T-helper 1 cell treated with Interleukin-12 subunit alpha and Interleukin-12 subunit beta and Interleukin-4 antibody, amounts not matched to agents 30 μg/mL and 1 μg/mL, for 36 hours (primary cell): ENCODE results near the gene MICALL1.
"Not testable (repeated sequence)": the region's sequence is repeated elsewhere in the genome, so short reads cannot be mapped to it uniquely, and the experiment has no call there.

ENCODE experiments used
- H3K27ac Mint-ChIP-seq: one replicate; pipeline ENCODE4 v1.8.0; 2021; ENCODE audit warnings: mild to moderate bottlenecking, mixed read lengths
- H3K27me3 Mint-ChIP-seq: one replicate; pipeline ENCODE4 v1.8.0; 2021; ENCODE audit warnings: low read depth, mixed read lengths
- H3K36me3 Mint-ChIP-seq: one replicate; pipeline ENCODE4 v1.8.0; 2021; ENCODE audit warnings: low read depth, mixed read lengths
- H3K4me1 Mint-ChIP-seq: one replicate; pipeline ENCODE4 v1.8.0; 2021; ENCODE audit warnings: low read depth, mixed read lengths
- H3K4me3 Mint-ChIP-seq: one replicate; pipeline ENCODE4 v1.8.0; 2021; ENCODE audit warnings: mild to moderate bottlenecking, moderate library complexity, mixed read lengths
- H3K9me3 Mint-ChIP-seq: one replicate; pipeline ENCODE4 v1.8.0; 2021; ENCODE audit warnings: mixed read lengths

The MICALL1 gene

GRCh38 chr22:37930270-37930951, 24.3 kb downstream of the MICALL1 start:
- Mint-ChIP-seq H3K27me3 (no peaks in the 10 kb centered on the region), H3K36me3 (peaks cover 21% of the 10 kb centered on the region)

DNA sequence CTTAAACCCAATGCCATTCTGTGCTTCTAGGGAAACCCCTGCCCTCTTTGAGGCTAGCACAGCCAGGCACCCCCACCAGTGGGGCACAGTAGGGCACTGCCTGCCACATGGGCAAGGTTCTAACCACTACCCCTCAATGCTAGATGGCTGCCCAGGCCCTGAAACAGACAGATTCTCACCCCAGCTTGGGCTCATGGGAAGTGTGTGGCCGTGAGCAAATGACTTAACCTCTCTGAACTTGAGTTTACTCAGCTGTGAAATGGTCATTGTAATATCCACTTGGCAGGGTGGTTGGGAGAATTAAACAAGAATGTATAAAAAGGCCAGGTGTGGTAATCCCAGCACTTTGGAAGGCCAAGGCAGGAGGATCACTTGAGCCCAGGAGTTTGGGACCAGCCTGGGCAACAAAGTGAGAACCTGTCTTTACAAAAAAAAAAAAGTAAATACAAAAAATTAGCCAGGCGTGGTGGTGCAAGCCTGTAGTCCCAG, 24.9 kb downstream of the MICALL1 start:
- H3K4me1 Mint-ChIP-seq: peaks cover 11% of the 10 kb centered on the region
- H3K9me3 Mint-ChIP-seq: no peaks in the 10 kb centered on the region
- H3K27me3 Mint-ChIP-seq: no peaks in the 10 kb centered on the region
- no peak overlapping the region for H3K27ac Mint-ChIP-seq
- peaks cover 21% of the 10 kb centered on the region for H3K36me3 Mint-ChIP-seq
- H3K4me3 Mint-ChIP-seq: no peak overlapping the region

More at GRCh38 chr22:37930270-37930951, 24.3 kb downstream of the MICALL1 start:
- Mint-ChIP-seq H3K4me1 (peaks cover 11% of the 10 kb centered on the region), H3K4me3 (no peak overlapping the region), H3K9me3 (no peaks in the 10 kb centered on the region), H3K27ac (no peak overlapping the region)

- Mint-ChIP-seq H3K27ac (no peak overlapping the region), H3K27me3 (no peaks in the 10 kb centered on the region), H3K4me1 (peaks cover 11% of the 10 kb centered on the region), H3K36me3 (peaks cover 21% of the 10 kb centered on the region), H3K4me3 (no peak overlapping the region), H3K9me3 (no peaks in the 10 kb centered on the region)
Measured at GRCh38 chr22:37931893-37932389, 25.8 kb downstream of the MICALL1 start.

GRCh38 chr22:37932401-37932800, 26.3 kb downstream of the MICALL1 start:
- Mint-ChIP-seq H3K36me3 (peaks cover 21% of the 10 kb centered on the region), H3K4me1 (peaks cover 11% of the 10 kb centered on the region), H3K9me3 (no peaks in the 10 kb centered on the region), H3K27me3 (no peaks in the 10 kb centered on the region), H3K4me3 (no peak overlapping the region), H3K27ac (no peak overlapping the region)

GRCh38 chr22:37932821-37933578, 26.9 kb downstream of the MICALL1 start:
- peaks cover 24% of the 10 kb centered on the region for H3K36me3 Mint-ChIP-seq
- no peaks in the 10 kb centered on the region for H3K27me3 Mint-ChIP-seq
- no peak overlapping the region for H3K27ac Mint-ChIP-seq
- H3K4me1 Mint-ChIP-seq: peaks cover 11% of the 10 kb centered on the region
- H3K9me3 Mint-ChIP-seq: no peaks in the 10 kb centered on the region
- H3K4me3 Mint-ChIP-seq: no peak overlapping the region

DNA sequence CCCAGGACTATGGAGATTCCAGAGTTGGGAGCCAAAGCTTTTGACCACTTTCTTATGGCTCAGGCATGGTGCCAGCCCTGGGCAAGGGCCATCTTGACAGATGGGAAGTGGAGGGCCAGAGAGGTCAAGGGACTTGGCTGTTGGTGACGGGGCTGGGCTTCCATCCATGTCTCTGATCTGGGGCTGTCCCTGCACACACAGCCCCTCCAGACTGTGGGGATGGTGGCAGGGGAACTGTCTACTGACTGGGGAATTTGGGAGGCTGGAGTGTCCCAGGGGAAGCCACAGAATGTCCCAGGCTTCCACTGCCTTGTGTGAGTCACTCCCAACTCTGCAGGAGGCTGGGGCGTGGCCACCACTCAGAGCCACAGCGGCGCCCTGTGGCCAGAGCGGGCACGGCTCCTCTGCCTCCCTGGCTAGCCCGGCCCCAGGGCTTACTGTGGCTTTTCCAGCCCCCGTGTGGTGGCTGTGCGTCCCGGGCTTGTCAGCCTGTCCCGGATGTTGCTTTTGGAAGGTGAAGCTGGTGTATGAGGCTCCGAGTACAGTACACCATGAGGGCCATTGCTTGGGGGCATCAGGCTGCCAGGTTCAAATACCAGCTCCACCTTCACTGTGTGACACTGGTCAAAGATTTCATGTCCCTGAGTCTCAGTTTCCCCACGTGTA, 27.7 kb downstream of the MICALL1 start:
- peaks cover 11% of the 10 kb centered on the region for H3K4me1 Mint-ChIP-seq
- H3K9me3 Mint-ChIP-seq: no peaks in the 10 kb centered on the region
- H3K36me3 Mint-ChIP-seq: peaks cover 17% of the 10 kb centered on the region
- H3K4me3 Mint-ChIP-seq: no peak overlapping the region
- H3K27me3 Mint-ChIP-seq: no peaks in the 10 kb centered on the region
- no peak overlapping the region for H3K27ac Mint-ChIP-seq

DNA sequence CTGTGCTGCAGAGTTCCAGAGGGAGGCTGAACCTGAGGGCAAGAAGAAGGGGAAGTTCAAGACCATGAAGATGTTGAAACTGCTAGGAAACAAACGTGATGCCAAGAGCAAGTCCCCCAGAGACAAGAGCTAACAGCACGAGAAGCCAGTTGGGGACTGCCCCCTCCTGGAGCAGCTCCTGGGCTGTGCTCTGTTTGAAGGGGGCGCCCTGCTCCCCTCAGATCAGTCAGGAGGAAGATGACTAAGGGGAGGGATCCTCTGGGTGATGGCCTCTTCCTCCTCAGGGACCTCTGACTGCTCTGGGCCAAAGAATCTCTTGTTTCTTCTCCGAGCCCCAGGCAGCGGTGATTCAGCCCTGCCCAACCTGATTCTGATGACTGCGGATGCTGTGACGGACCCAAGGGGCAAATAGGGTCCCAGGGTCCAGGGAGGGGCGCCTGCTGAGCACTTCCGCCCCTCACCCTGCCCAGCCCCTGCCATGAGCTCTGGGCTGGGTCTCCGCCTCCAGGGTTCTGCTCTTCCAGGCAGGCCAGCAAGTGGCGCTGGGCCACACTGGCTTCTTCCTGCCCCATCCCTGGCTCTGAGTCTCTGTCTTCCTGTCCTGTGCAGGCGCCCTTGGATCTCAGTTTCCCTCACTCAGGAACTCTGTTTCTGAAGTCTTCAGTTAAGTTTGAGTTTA, 34.7 kb downstream of the MICALL1 start:
- H3K4me1 Mint-ChIP-seq: no peaks in the 10 kb centered on the region
- H3K27me3 Mint-ChIP-seq: no peaks in the 10 kb centered on the region
- H3K36me3 Mint-ChIP-seq: peaks cover 5% of the 10 kb centered on the region
- no peak overlapping the region for H3K4me3 Mint-ChIP-seq
- H3K9me3 Mint-ChIP-seq: no peaks in the 10 kb centered on the region
- H3K27ac Mint-ChIP-seq: no peak overlapping the region

DNA sequence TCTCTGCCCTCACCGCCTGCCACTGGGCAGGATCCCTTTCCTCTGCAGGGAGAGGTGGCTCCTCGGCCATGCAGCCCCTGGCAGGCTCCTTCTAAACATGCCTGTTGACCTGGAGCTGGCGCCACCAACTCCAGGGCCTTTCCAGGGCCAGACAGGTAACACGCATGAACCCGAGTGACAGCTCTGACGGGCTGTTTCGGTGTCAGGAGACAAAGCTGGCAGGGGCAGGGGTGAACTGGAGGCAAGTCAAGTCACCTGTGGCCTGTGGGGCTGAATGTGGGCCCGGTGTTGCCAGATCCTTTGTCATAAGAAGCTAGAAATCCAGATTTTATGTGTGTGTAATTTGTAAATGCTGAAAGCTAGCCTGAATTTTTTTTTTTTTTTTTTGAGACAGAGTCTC, 36.0 kb downstream of the MICALL1 start:
- no peak overlapping the region for H3K27ac Mint-ChIP-seq

DNA sequence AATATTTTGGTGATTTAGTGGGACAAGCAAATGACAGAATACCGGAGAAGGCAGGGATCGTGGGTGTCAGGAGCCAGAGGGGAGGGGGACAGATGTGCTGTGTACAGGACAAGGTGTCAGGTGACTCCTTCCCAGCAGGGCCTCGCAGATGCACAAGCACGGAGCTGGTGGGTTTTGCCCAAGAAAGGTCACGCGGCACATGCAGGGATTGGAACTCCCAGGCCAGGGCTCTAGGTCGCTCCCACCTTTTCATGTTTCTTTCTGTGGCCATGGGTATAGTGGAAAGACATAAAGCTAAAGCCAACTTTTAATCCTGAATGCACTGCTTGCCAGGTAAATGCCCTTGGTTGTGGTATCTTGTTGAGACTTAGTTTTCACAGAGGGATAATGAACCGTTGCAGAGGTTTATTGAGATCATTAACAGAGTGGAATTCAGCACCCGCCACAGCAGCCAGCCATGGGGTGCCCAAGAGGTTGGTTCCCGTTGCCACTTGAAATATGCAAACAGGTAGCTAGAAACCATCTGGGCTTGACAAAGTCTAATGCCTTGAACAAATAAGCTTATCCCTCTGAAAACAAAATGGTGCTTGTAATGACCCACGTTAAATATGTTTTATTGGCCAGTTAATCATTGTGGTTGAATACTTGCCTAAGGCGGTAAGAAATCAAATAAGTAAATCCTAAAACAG, 37.2 kb downstream of the MICALL1 start:
- no peaks in the 10 kb centered on the region for H3K27me3 Mint-ChIP-seq
- H3K36me3 Mint-ChIP-seq: peaks cover 3% of the 10 kb centered on the region
- no peaks in the 10 kb centered on the region for H3K9me3 Mint-ChIP-seq
- no peak overlapping the region for H3K27ac Mint-ChIP-seq
- no peaks in the 10 kb centered on the region for H3K4me1 Mint-ChIP-seq
- H3K4me3 Mint-ChIP-seq: no peak overlapping the region

More for the DNA sequence above, 36.0 kb downstream of the MICALL1 start:
- Mint-ChIP-seq H3K36me3 (peaks cover 5% of the 10 kb centered on the region), H3K4me1 (no peaks in the 10 kb centered on the region), H3K27me3 (no peaks in the 10 kb centered on the region), H3K4me3 (no peak overlapping the region), H3K9me3 (no peaks in the 10 kb centered on the region)

DNA sequence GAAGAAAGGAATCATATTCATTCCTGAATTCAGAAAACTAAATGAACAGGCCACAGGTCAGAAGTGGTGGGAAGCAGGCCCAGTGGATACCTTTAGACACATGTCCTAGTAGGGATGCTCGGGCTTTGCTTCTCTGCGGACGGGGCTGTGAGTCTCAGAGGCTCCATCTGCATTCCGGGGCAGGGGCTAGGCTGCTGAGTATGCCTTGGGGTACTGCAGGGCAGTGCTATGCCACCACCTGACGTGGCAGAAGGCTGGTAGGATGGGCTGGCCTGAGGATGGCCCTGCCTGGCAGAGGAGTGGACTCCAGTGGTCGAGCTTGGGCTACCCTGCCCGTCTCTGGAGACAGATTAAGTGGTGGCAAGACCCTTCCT, 37.7 kb downstream of the MICALL1 start:
- Mint-ChIP-seq H3K4me1 (no peaks in the 10 kb centered on the region), H3K36me3 (peaks cover 3% of the 10 kb centered on the region), H3K9me3 (no peaks in the 10 kb centered on the region), H3K27me3 (no peaks in the 10 kb centered on the region), H3K27ac (no peak overlapping the region), H3K4me3 (no peak overlapping the region)

DNA sequence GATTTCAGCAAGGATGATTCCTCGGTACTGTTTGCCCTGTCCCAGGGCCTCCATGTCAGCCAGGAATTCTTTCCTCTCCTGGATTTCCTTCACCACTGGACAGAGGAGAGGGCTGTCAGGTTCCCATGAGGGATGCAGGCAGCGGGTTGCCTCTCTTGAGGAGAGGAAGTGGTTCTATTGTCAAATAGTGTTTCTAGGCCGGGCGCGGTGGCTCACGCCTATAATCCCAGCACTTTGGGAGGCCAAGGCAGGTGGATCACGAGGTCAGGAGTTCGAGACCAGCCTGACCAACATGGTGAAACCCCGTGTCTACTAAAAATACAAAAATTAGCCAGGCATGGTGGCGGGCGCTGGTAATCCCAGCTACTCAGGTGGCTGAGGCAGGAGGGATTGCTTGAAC, 38.3 kb downstream of the MICALL1 start:
- H3K4me3 Mint-ChIP-seq, H3K27me3 Mint-ChIP-seq, H3K9me3 Mint-ChIP-seq, H3K27ac Mint-ChIP-seq, H3K4me1 Mint-ChIP-seq, H3K36me3 Mint-ChIP-seq: not testable (repeated sequence)

GRCh38 chr22:37947142-37947795, 41.2 kb downstream of the MICALL1 start:
- not testable (repeated sequence) for H3K27ac Mint-ChIP-seq, H3K4me3 Mint-ChIP-seq, H3K36me3 Mint-ChIP-seq, H3K27me3 Mint-ChIP-seq, H3K4me1 Mint-ChIP-seq, H3K9me3 Mint-ChIP-seq

GRCh38 chr22:37951305-37951704, 45.2 kb downstream of the MICALL1 start:
- Mint-ChIP-seq H3K27me3 (peaks cover 18% of the 10 kb centered on the region), H3K36me3 (peaks cover 7% of the 10 kb centered on the region), H3K4me1 (peaks cover 14% of the 10 kb centered on the region), H3K4me3 (no peak overlapping the region), H3K27ac (no peak overlapping the region), H3K9me3 (no peaks in the 10 kb centered on the region)
